Stomach (tissue), 4 donors: Measurements from ENCODE around the gene CAPN14.

Experiments used
- CTCF ChIP-seq, 7 experiments: fragments of 450-650 bp in 4 of 7; fragments of 200-600 bp in 3 of 7; sonication (generic) in 3 of 7; IDR thresholded peaks; one replicate each; pipeline ENCODE4 v1.5.1; 2016 to 2019; ENCODE audit warnings: antibody characterized with exemption in 7 of 7, control low read depth in 2 of 7, mild to moderate bottlenecking in 1 of 7
- EP300 ChIP-seq: sonication (generic); formaldehyde crosslinking; IDR thresholded peaks from one replicate; pipeline ENCODE4 v1.6.1; 2017; ENCODE audit warnings: antibody characterized with exemption
- POLR2A ChIP-seq, 4 donors: fragments of 450-650 bp; IDR thresholded peaks; one replicate each; pipeline ENCODE4 v1.6.1; 2016; ENCODE audit warnings: antibody characterized with exemption in 4 of 4, control low read depth in 2 of 4, mild to moderate bottlenecking in 1 of 4, moderate library complexity in 1 of 4
- POLR2AphosphoS5 ChIP-seq, 3 donors: sonication (generic); formaldehyde crosslinking; IDR thresholded peaks; one replicate each; pipeline ENCODE4 v1.6.1; 2016; ENCODE audit warnings: antibody characterized with exemption in 3 of 3

GRCh38 chr2:31233741-31234682, 16.7 kb upstream of the CAPN14 start, which contains the start of gene EHD3:
- TF ChIP-seq POLR2A (IDR thresholded peaks at IDR 0.05) (no peak), CTCF (IDR thresholded peaks at IDR 0.05) (peak in 5 of 7 experiments; percentile 13 to 47 (median 25)), POLR2AphosphoS5 (IDR thresholded peaks at IDR 0.05) (peak in 2 of 3 donors; percentile 20 to 36), EP300 (no peak)
